Trophoblast cell (in vitro differentiated cells and primary cell): ENCODE measurements around the gene EXOSC10.
"Not testable (repeated sequence)": the region's sequence is repeated elsewhere in the genome, so short reads cannot be mapped to it uniquely, and the experiment has no call there.

ENCODE experiments used
- DNase-seq, 2 donors: peaks; one replicate each; pipeline ENCODE4 v3.0.0-alpha.2; 2016
- H2AFZ ChIP-seq: 2 replicates; pipeline ENCODE4 v1.6.1; 2013; ENCODE audit warnings: low read length, moderate library complexity, mild to moderate bottlenecking; ENCODE audit not compliant: insufficient read depth, poor library complexity
- H2AK5ac ChIP-seq: 2 replicates; pipeline ENCODE4 v1.6.1; 2013; ENCODE audit warnings: mild to moderate bottlenecking, low read length
- H2BK120ac ChIP-seq: 2 replicates; pipeline ENCODE4 v1.6.1; 2013; ENCODE audit warnings: low read length, mild to moderate bottlenecking, moderate library complexity; ENCODE audit not compliant: insufficient read depth, poor library complexity
- H2BK12ac ChIP-seq: 2 replicates; pipeline ENCODE4 v1.6.1; 2013; ENCODE audit warnings: mild to moderate bottlenecking, low read length, moderate library complexity
- H2BK5ac ChIP-seq: 2 replicates; pipeline ENCODE4 v1.6.1; 2013; ENCODE audit warnings: low read length, low read depth, moderate library complexity, mild to moderate bottlenecking; ENCODE audit not compliant: poor library complexity
- H3K14ac ChIP-seq: 2 replicates; pipeline ENCODE4 v1.6.1; 2013; ENCODE audit warnings: mild to moderate bottlenecking, low read length
- H3K18ac ChIP-seq: 2 replicates; pipeline ENCODE4 v1.6.1; 2013; ENCODE audit warnings: mild to moderate bottlenecking, low read length
- H3K23ac ChIP-seq: 2 replicates; pipeline ENCODE4 v1.6.1; 2013; ENCODE audit warnings: low read length
- H3K27ac ChIP-seq: 2 replicates; pipeline ENCODE4 v1.5.1; 2013; ENCODE audit warnings: low read depth, mild to moderate bottlenecking, inconsistent platforms, low read length, moderate library complexity
- H3K27me3 ChIP-seq: 2 replicates; pipeline ENCODE4 v1.6.1; 2013; ENCODE audit warnings: inconsistent platforms, mild to moderate bottlenecking, low read length, moderate library complexity; ENCODE audit not compliant: insufficient read depth
- H3K36me3 ChIP-seq, 2 experiments: 1 replicate in 1 of 2; 2 replicates in 1 of 2; pipeline ENCODE4 v1.6.1; 2013; ENCODE audit warnings: low read length in 2 of 2, mild to moderate bottlenecking in 2 of 2, moderate library complexity in 1 of 2; ENCODE audit not compliant: insufficient read depth in 2 of 2, control insufficient read depth in 1 of 2
- H3K4ac ChIP-seq: 2 replicates; pipeline ENCODE4 v1.6.1; 2013; ENCODE audit warnings: low read depth, mild to moderate bottlenecking, low read length, moderate library complexity
- H3K4me1 ChIP-seq, 2 experiments: 1 replicate in 1 of 2; 2 replicates in 1 of 2; pipeline ENCODE4 v1.6.1; 2013; ENCODE audit warnings: low read length in 2 of 2, mild to moderate bottlenecking in 2 of 2, moderate library complexity in 1 of 2; ENCODE audit not compliant: insufficient read depth in 2 of 2, control insufficient read depth in 1 of 2
- H3K4me2 ChIP-seq: 2 replicates; pipeline ENCODE4 v1.6.1; 2013; ENCODE audit warnings: inconsistent platforms, mild to moderate bottlenecking, low read length, moderate library complexity
- H3K4me3 ChIP-seq: 2 replicates; pipeline ENCODE4 v1.5.1; 2013; ENCODE audit warnings: mild to moderate bottlenecking, low read depth, low read length, inconsistent platforms
- H3K79me1 ChIP-seq: one replicate; pipeline ENCODE4 v1.6.1; 2013; ENCODE audit warnings: low read length
- H3K79me2 ChIP-seq: 2 replicates; pipeline ENCODE4 v1.6.1; 2013; ENCODE audit warnings: low read length, mild to moderate bottlenecking; ENCODE audit not compliant: control insufficient read depth, insufficient read depth, poor library complexity
- H3K9ac ChIP-seq: 2 replicates; pipeline ENCODE4 v1.6.1; 2013; ENCODE audit warnings: mild to moderate bottlenecking, low read length
- H3K9me3 ChIP-seq: 2 replicates; pipeline ENCODE4 v1.6.1; 2013; ENCODE audit warnings: low read depth, mild to moderate bottlenecking, control low read depth, inconsistent platforms, low read length; ENCODE audit not compliant: insufficient read depth
- H4K12ac ChIP-seq: 2 replicates; pipeline ENCODE4 v1.6.1; 2013; ENCODE audit warnings: low read depth, mild to moderate bottlenecking, low read length, moderate library complexity
- H4K8ac ChIP-seq: 2 replicates; pipeline ENCODE4 v1.6.1; 2013; ENCODE audit warnings: low read depth, mild to moderate bottlenecking, low read length, moderate library complexity
- H4K91ac ChIP-seq: one replicate; pipeline ENCODE4 v1.6.1; 2013; ENCODE audit warnings: low read depth, mild to moderate bottlenecking, low read length, moderate library complexity
- WGBS: extraction: QIAGEN DNeasy Blood & Tissue Kit; methylation state at CpG from one replicate; pipeline ENCODE4 v1.1.7; 2013; ENCODE audit warnings: missing lambda C conversion rate; ENCODE audit not compliant: insufficient read length, insufficient coverage; ENCODE audit errors: extremely low coverage; 5-methylcytosine and 5-hydroxymethylcytosine counted together

The EXOSC10 gene

DNA sequence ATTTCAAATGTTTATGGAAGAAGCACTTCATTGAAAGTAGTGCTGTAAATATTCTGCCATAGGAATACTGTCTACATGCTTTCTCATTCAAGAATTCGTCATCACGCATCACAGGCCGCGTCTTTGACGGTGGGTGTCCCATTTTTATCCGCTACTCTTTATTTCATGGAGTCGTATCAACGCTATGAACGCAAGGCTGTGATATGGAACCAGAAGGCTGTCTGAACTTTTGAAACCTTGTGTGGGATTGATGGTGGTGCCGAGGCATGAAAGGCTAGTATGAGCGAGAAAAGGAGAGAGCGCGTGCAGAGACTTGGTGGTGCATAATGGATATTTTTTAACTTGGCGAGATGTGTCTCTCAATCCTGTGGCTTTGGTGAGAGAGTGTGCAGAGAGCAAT, 76.5 kb downstream of the EXOSC10 start:
- Histone ChIP-seq H4K91ac (no peak overlapping the region), H3K9me3 (no peaks in the 10 kb centered on the region), H3K79me2 (no peaks in the 10 kb centered on the region), H3K18ac (no peak overlapping the region), H3K4me2 (no peak overlapping the region), H3K9ac (no peak overlapping the region), H3K36me3 (peaks cover 33 to 54% of the 10 kb centered on the region in 2 experiments), H3K4ac (no peak overlapping the region), H3K27ac (no peak overlapping the region), H4K12ac (no peak overlapping the region), H3K4me3 (no peak overlapping the region), H2BK120ac (no peak overlapping the region), H3K27me3 (no peaks in the 10 kb centered on the region), H3K23ac (no peak overlapping the region), H4K8ac (no peak overlapping the region), H2BK5ac (no peak overlapping the region), H2BK12ac (no peak overlapping the region), H3K79me1 (no peaks in the 10 kb centered on the region), H3K14ac (no peak overlapping the region), H2AFZ (no peak overlapping the region), H3K4me1 (no peaks in the 10 kb centered on the region), H2AK5ac (no peak overlapping the region)
- no CpG with 5 or more reads among the region's 14 CpGs for WGBS
- no peak for DNase-seq

DNA sequence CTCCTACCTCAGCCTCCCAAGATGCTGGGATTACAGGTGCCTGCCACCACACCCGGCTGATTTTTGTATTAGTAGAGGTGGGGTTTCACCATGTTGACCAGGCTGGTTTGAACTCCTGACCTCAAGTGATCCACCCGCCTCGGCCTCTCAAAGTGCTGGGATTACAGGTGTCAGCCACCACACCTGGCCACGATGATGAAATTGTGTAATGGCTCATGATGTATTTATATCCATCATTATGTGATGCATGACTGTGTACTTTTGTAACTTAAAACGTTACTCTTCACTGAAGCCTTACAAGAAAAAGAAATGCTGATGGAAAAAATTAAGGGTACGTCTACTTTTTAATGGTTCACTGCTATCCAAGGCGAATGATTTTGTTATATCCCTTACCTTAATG, 79.7 kb downstream of the EXOSC10 start:
- no peak overlapping the region for H3K4me2 ChIP-seq
- H3K18ac ChIP-seq = no peak overlapping the region
- H3K9ac ChIP-seq = no peak overlapping the region
- no peak overlapping the region for H2AFZ ChIP-seq
- no peak overlapping the region for H3K23ac ChIP-seq
- H4K91ac ChIP-seq = no peak overlapping the region
- WGBS = no CpG with 5 or more reads among the region's 7 CpGs
- no peaks in the 10 kb centered on the region for H3K79me2 ChIP-seq
- no peak overlapping the region for H2BK5ac ChIP-seq
- H3K27me3 ChIP-seq = no peaks in the 10 kb centered on the region
- no peak overlapping the region for H2BK12ac ChIP-seq
- DNase-seq = no peak
- no peak overlapping the region for H2AK5ac ChIP-seq
- no peaks in the 10 kb centered on the region for H3K4me1 ChIP-seq
- H3K14ac ChIP-seq = no peak overlapping the region
- H4K12ac ChIP-seq = no peak overlapping the region
- no peak overlapping the region for H4K8ac ChIP-seq
- H3K4ac ChIP-seq = no peak overlapping the region
- peaks cover 51 to 66% of the 10 kb centered on the region in 2 experiments for H3K36me3 ChIP-seq
- no peaks in the 10 kb centered on the region for H3K79me1 ChIP-seq
- no peaks in the 10 kb centered on the region for H3K9me3 ChIP-seq
- no peak overlapping the region for H3K27ac ChIP-seq
- H3K4me3 ChIP-seq = no peak overlapping the region
- H2BK120ac ChIP-seq = no peak overlapping the region

DNA sequence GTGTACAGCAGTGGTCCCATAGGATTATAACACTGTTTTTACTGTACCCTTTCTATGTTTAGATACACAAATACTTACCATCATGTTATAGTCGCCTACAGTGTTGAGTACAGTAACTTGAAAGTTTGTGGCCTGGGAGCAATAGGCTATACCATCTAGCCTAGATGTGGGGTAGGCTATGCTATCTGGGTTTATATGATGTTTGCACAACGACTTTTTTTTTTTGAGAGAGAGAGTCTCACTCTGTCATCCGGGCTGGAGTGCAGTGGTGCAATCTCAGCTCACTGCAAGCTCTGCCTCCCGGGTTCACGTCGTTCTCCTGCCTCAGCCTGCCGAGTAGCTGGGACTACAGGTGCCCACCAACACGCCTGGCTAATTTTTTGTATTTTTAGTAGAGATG, 80.3 kb downstream of the EXOSC10 start:
- H3K79me2 ChIP-seq, H2BK12ac ChIP-seq, H4K12ac ChIP-seq, H3K9me3 ChIP-seq, DNase-seq, H3K18ac ChIP-seq, H4K8ac ChIP-seq, H2BK5ac ChIP-seq, H3K9ac ChIP-seq, H3K79me1 ChIP-seq, H3K4ac ChIP-seq, H2AK5ac ChIP-seq, H2AFZ ChIP-seq, H3K4me1 ChIP-seq, H3K4me3 ChIP-seq, H2BK120ac ChIP-seq, H4K91ac ChIP-seq, H3K27me3 ChIP-seq, H3K23ac ChIP-seq, H3K14ac ChIP-seq, H3K27ac ChIP-seq, H3K4me2 ChIP-seq: not testable (repeated sequence)
- peaks cover 57 to 69% of the 10 kb centered on the region in 2 experiments for H3K36me3 ChIP-seq
- no CpG with 5 or more reads among the region's 8 CpGs for WGBS
